ENCODE results near the gene RAB35. TPM values are rescaled to one million over a fixed set of nuclear protein-coding genes. Genes with fewer than 3 reads are reported as not detected.

RAB35 gene
- total and polyA plus RNA-seq, 2 of the 4 experiments (the other 2 are of a cell fraction) = 32.6 to 49.6 TPM

GRCh38 chr12:120117961-120118320 lies 1.4 kb upstream of the RAB35 start:
- Histone ChIP-seq H3K18ac (ENCODE audit: low read depth, low read length) (no peak overlapping the region), H4K5ac (ENCODE audit: low read depth, low read length) (no peak overlapping the region), H3K56ac (ENCODE audit: extremely low read depth, insufficient read depth, low read length) (no peak overlapping the region; the same call in 1 of the 2 replicates), H2BK5ac (ENCODE audit: low read depth, low read length, poor library complexity, severe bottlenecking) (peak overlapping the region; percentile 93), H3K14ac (replicated peaks; ENCODE audit: low read depth, low read length) (no peak overlapping the region), H2BK20ac (ENCODE audit: low read depth, low read length) (no peak overlapping the region), H2BK15ac (ENCODE audit: low read depth, low read length) (no peak overlapping the region), H3K4me2 (ENCODE audit: low read depth, low read length) (peak overlapping the region; percentile 94), H3K9ac (ENCODE audit: low read depth, low read length) (peak overlapping the region; percentile 96), H3K27ac (ENCODE audit: insufficient read depth, low read length) (peak overlapping the region; percentile 98; the same call in 1 of the 2 replicates), H3K9me3 (ENCODE audit: control insufficient read depth, insufficient read depth, low read length) (no peaks in the 10 kb centered on the region), H3K79me1 (ENCODE audit: low read depth in 1 of 2, low read length in 2 of 2) (peaks cover 19 to 61% of the 10 kb centered on the region in 2 experiments), H3K4me3 (ENCODE audit: insufficient read depth, low read depth, low read length) (peak overlapping the region; percentile 95), H3K4me1 (ENCODE audit: control insufficient read depth, insufficient read depth, low read length) (peaks cover 23% of the 10 kb centered on the region), H4K91ac (ENCODE audit: insufficient read depth, low read depth, low read length) (no peak overlapping the region), H2AK5ac (ENCODE audit: low read depth, low read length) (no peak overlapping the region), H2AK9ac (replicated peaks; ENCODE audit: low read depth, low read length, poor library complexity) (no peak overlapping the region), H4K8ac (ENCODE audit: low read depth in 2 of 2, low read length in 2 of 2) (no peak overlapping the region), H3K4ac (ENCODE audit: low read depth, low read length) (no peak overlapping the region; the same call in 1 of the 2 replicates), H3K27me3 (ENCODE audit: control insufficient read depth, insufficient read depth, low read length) (no peaks in the 10 kb centered on the region), H4K20me1 (ENCODE audit: insufficient read depth, low read length) (peaks cover 42% of the 10 kb centered on the region), H3K9me1 (ENCODE audit: insufficient read depth, low read length) (peaks cover 32% of the 10 kb centered on the region), H3K36me3 (ENCODE audit: control insufficient read depth, insufficient read depth, low read length) (peaks cover 7% of the 10 kb centered on the region; the same call in 1 of the 2 replicates), H2BK120ac (ENCODE audit: low read depth, low read length) (no peak overlapping the region), H3K23ac (ENCODE audit: low read depth, low read length) (0 out of 2 replicates have a peak overlapping the region, but pooled peaks have one; percentile 98), H2AFZ (replicated peaks; ENCODE audit: low read length, poor library complexity) (no peak overlapping the region)
- ATAC-seq (ENCODE audit: low read depth) = no peak
- BruUV-seq (replicated peaks) = TSS peak; percentile 84
- CTCF ChIA-PET = interaction anchor here (1.2 to 1.4 kb wide), 2 partner anchors 31 to 83 kb away, joined by 4 to 5 read pairs; partner anchors contain the start of gene RPLP0
- TF ChIP-seq RCOR1 (IDR thresholded peaks at IDR 0.05; ENCODE audit: insufficient replicate concordance, low read length) = no peak
- TF ChIP-seq NFE2L2 (IDR thresholded peaks at IDR 0.05; ENCODE audit: low read depth, low read length) = no peak
- no peak for TF ChIP-seq POLR2A (IDR thresholded peaks at IDR 0.05; ENCODE audit: low read depth, low read length)
- TF ChIP-seq BHLHE40 (IDR thresholded peaks at IDR 0.05; ENCODE audit: low read depth, low read length) = no peak
- TF ChIP-seq FOS (IDR thresholded peaks at IDR 0.05; ENCODE audit: low read depth, low read length) = no peak
- TF ChIP-seq CHD1 (IDR thresholded peaks at IDR 0.05; ENCODE audit: low read depth, low read length) = no peak
- no peak for TF ChIP-seq RFX5 (IDR thresholded peaks at IDR 0.05; ENCODE audit: low read depth, low read length)
- TF ChIP-seq ELK1 (IDR thresholded peaks at IDR 0.05; ENCODE audit: borderline replicate concordance, low read depth, low read length) = no peak
- TF ChIP-seq SMC3 (IDR thresholded peaks at IDR 0.05; ENCODE audit: low read depth, low read length) = no peak
- no peak for TF ChIP-seq MAFK (IDR thresholded peaks at IDR 0.05; ENCODE audit: low read depth, low read length)
- no peak for TF ChIP-seq CTCF (conservative IDR thresholded peaks at IDR 0.05; ENCODE audit: low read depth, low read length)
- TF ChIP-seq MAZ (IDR thresholded peaks at IDR 0.05; ENCODE audit: borderline replicate concordance, low read depth, low read length) = no peak
- TF ChIP-seq MXI1 (IDR thresholded peaks at IDR 0.05; ENCODE audit: borderline replicate concordance, low read depth, low read length) = no peak
- no peak for TF ChIP-seq CEBPB (IDR thresholded peaks at IDR 0.05; ENCODE audit: low read depth, low read length)
- TF ChIP-seq RAD21 (IDR thresholded peaks at IDR 0.05; ENCODE audit: low read length) = no peak
- TF ChIP-seq USF2 (IDR thresholded peaks at IDR 0.05; ENCODE audit: low read depth, low read length) = no peak
- in situ Hi-C loops (cut with MboI; ENCODE audit: low sequenced_read_pairs) = loop anchor here (25.0 kb wide), 1 partner anchor 1756 kb away; the partner anchor contains the start of gene TAOK3
- dilution Hi-C loops (cut with HindIII; ENCODE audit: low sequenced_read_pairs, unreplicated experiment) = no loop called here
- POLR2A ChIA-PET (ENCODE audit: unreplicated experiment) = interaction anchor here (0.6 to 1.0 kb wide), 3 partner anchors 58 to 83 kb away, joined by 4 to 9 read pairs (median 5); partner anchors contain the start of gene RPLP0
- WGBS, 2 experiments (ENCODE audit: extremely low coverage in 2 of 2, insufficient read length in 1 of 2) = no CpG with 5 or more reads among the region's 7 CpGs
- intact Hi-C loops (cut with micrococcal nuclease) = no loop called here
- no peak for DNase-seq

All from IMR-90 (cell line).